GM21381 (cell line): ENCODE measurements around the gene WDR6.
A peak's percentile ranks its signal among the peaks of the same experiment; 100 is the strongest.

Source experiments
- ATAC-seq: cut with Tn5 transposase; IDR thresholded peaks from one replicate; pipeline ENCODE4 v1.9.1; 2021; ENCODE audit warnings: mild to moderate bottlenecking, moderate library complexity; ENCODE audit not compliant: unreplicated experiment

WDR6 gene, protein sequence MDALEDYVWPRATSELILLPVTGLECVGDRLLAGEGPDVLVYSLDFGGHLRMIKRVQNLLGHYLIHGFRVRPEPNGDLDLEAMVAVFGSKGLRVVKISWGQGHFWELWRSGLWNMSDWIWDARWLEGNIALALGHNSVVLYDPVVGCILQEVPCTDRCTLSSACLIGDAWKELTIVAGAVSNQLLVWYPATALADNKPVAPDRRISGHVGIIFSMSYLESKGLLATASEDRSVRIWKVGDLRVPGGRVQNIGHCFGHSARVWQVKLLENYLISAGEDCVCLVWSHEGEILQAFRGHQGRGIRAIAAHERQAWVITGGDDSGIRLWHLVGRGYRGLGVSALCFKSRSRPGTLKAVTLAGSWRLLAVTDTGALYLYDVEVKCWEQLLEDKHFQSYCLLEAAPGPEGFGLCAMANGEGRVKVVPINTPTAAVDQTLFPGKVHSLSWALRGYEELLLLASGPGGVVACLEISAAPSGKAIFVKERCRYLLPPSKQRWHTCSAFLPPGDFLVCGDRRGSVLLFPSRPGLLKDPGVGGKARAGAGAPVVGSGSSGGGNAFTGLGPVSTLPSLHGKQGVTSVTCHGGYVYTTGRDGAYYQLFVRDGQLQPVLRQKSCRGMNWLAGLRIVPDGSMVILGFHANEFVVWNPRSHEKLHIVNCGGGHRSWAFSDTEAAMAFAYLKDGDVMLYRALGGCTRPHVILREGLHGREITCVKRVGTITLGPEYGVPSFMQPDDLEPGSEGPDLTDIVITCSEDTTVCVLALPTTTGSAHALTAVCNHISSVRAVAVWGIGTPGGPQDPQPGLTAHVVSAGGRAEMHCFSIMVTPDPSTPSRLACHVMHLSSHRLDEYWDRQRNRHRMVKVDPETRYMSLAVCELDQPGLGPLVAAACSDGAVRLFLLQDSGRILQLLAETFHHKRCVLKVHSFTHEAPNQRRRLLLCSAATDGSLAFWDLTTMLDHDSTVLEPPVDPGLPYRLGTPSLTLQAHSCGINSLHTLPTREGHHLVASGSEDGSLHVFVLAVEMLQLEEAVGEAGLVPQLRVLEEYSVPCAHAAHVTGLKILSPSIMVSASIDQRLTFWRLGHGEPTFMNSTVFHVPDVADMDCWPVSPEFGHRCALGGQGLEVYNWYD

DNA sequence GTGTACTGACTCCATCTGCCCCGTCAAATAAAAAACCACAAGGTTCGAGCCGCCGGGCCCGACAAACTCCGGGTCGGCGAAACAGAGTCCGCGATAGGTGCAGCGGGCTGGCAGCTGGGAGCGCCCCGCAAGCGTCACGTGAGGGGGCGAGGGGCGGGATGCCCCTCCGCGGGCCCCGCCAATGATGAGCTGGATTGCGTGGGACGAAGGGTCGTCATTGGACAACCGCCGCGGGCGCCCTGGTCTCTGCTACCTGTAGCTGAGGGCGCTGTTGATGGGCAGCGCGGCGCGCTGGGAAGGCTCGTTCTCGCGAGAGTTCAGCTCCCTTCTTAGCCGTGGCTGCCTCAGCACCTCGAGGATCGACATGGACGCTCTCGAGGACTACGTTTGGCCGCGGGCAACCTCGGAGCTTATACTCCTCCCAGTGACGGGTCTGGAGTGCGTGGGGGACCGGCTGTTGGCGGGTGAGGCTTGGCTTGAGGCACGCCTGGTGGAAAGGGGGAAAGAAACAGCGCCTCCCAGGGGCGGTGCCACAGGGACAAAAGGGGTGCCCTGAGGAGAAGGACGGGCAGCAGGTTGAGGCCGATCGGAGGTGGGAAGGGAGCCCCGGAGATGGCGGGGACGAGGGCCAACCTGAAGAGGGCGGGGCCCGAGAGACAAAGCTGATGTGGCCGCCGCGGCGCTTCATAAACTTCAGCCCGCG is at the start of gene WDR6:
WDR6 (plus strand) TSS at position 324 of the 703 bp plus-strand sequence; CDS start at position 365, 41 bp downstream.
- peak; percentile 90 for ATAC-seq

DNA sequence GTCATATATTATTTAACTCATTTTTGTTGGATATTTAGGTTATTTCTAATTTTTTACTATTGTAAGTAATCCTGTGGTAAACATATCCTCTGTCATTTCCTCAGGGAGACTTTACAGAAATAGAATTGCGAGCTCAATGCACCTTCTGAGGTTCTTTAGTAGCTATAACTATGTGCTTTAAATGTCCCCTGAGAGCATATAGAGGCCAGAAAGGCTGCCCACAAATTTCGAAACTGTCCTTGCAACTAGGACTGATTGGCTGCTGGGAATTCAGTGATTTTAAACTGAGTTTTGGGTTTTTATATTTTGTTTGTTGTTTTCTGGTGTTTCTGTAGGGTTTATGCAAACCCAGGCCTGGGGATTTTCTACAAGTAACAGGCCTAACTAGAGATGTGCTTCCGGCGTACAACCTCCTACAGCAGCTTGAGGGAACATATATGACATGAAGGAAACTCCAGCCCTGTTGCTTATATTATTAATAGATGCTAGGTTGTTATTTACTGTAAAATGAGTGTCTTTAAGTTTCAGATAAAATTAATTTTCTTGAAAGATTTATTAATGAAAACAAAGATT is 46.3 kb upstream of the WDR6 start:
- ATAC-seq, result no peak

DNA sequence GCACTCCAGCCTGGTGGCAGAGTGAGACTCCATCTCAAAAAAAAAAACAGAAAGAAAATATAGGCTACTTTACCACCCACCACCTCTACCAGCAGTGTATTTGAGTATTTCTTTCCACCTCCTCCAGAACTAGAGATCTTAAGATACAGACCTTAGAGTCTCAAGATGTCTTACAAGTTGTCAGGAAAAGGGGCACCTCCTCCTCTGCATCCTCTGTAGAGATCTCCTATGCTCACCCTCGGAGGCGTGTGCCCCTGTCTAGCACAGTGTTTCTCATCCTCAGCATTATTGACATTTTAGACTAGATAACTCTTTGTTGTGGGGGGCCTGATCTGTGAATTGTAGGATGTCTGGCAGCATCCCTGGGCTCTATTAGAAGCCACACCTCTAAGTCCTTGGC is 44.9 kb upstream of the WDR6 start:
- ATAC-seq, result no peak

DNA sequence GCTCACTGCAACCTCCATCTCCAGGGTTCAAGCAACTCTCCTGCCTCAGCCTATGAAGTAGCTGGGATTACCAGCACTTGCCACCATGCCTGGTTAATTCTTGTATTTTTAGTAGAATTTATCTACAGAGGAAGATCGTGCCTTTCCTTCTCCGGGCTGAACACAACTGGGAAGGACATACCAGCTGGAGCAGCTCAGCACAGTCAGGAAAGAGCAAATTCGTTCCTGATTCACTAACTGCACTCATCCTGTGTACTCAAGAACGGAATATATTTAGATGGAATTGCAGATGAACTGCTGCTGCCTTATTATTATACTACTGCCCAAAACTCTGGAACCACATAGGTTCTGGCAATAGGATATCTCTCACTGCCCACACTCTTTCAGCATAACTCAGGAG is 44.3 kb upstream of the WDR6 start:
- ATAC-seq, result no peak

DNA sequence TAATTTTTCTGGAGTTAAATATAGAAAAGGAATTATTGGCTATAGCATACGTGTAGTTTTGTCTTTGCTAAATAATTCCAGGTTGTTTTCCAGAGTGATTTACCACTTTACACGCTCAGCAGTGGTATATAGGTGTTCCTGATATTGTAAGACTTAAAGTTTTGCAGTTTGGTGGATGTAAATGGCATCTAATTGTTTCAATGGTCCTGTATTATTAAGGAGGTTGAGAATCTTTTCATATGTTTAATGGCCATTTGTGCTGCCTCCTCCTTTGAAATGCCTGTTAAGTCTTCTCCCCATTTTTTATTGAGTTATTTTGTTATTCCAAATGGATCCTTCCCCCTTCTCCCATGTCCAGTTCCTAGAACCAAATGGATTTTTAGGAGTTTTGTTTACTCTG is 43.6 kb upstream of the WDR6 start:
- ATAC-seq, result no peak

DNA sequence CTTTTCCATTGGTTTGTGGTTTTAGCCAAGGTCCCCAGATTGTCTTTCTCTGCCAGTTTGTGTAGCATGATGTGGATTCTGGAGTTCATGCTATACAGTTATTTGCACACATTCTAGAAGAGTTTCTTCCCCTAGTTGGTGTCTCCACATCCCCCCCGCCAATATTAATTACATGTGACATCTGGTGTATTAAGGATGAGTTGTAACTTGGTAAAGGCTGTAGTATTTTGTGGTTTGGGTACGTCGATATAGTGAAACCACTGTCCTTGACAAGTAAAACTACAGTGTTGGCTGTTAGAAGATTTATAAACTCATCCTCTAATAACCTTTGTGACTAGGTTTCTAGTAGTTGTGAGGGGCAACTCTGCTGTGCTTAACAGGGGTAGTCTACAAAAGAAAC is 40.8 kb upstream of the WDR6 start:
- no peak for ATAC-seq

DNA sequence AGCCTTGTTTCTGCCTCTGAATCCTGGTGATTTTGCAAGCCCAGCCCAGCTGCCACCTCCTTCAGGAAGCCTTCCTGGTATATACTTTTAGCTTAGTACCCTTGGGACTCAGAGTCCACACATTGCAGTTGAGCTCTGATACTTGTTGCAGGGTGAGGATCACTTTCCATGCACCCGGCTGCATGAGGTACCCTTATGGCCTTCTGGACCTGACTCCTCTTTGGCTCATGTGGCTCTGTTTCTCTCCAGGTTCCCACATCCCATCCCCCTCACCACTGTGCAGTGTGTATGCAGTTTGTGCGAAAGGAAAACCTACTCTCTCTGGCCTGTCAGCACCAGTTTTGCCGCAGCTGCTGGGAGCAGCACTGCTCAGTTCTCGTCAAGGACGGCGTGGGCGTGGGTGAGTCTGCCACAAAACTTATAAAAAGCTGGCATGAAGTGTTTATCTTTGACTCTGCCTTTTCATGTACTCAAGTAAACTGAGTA is 40.3 kb upstream of the WDR6 start:
- no peak for ATAC-seq

DNA sequence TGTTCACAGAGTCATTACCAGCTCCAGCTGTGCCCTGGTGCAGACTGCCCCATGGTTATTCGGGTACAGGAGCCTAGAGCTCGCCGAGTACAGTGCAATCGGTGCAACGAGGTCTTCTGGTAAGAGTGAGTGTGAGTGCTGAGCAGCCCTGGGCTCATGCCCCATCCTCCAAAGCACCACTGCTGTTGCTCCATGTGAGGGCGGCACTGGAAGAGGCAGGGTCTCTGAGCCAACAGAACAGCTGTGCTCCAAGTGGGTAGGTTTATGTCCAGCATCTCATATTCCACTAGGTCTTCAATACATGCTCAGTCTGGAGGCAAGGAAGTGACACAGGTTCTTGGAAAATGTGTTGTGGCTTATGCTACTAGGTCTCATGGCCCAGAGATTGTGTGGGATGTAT is 36.6 kb upstream of the WDR6 start:
- ATAC-seq, result no peak

DNA sequence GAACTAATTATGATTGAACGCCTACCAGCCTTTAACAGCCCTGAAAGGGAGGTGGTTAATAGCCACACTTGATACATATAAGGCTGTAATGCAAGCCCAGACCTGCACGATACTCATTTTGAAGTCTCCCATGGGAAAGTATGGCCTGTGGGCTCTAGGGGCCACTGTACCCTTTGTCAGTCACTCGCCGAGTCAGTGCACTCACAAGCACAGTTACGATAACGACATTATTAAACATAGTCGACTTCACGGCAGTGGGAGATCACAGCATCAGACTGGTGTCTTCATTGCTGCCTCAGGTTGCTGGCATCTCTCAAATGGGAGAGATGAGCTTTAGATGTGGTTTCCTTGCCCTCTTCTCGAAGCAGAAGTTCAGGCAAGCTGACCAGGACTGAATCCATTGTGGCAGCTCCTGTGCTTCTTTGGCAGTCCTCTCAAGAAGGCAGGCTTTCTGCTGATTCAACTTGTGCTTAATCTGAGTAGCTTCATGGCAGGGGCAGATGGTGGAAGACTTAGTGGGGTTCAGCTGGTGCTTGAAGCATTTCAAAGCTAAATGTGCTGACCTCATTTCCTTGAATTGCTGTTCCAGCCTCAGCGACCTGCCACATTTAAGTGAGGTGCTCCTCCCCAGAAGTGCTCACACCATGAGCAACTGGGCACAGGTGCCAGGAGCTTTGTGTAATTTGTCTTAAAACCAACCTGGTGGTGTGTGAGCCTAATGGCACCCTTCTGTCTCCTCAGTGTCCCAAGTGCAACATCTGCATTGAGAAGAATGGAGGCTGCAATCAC is 32.9 kb upstream of the WDR6 start:
- ATAC-seq, result no peak

DNA sequence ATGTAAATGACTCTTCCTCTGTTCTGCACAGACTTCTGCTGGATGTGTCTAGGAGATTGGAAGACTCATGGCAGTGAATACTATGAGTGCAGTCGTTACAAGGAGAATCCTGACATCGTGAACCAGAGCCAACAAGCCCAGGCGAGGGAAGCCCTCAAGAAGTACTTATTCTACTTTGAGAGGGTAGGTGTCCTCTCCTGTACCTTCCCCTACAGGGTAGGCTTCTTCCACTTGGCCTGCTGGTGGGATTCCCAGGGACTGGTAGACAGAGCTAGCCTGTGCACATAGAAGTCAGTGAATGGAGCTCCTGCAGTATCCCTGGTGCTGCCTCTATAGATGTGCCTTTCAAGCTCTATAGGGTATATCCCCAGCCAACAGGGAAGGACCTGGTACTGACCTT is 27.7 kb upstream of the WDR6 start:
- ATAC-seq, result no peak

DNA sequence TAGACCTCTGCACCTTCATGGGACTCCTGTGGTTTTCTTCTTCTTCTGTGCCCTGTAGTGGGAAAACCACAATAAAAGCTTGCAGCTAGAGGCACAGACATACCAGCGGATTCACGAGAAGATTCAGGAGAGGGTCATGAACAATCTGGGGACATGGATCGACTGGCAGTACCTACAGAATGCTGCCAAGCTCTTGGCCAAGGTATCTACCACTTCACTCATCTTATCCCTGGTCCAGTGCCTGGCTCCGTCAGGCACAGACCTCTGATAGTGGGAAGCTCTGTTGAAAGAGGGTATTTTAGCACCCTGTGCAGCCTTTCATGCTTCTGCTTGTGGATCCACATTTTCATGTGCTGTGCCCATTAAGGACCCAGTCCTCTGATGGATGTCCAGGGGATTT is 26.9 kb upstream of the WDR6 start:
- ATAC-seq, result no peak

DNA sequence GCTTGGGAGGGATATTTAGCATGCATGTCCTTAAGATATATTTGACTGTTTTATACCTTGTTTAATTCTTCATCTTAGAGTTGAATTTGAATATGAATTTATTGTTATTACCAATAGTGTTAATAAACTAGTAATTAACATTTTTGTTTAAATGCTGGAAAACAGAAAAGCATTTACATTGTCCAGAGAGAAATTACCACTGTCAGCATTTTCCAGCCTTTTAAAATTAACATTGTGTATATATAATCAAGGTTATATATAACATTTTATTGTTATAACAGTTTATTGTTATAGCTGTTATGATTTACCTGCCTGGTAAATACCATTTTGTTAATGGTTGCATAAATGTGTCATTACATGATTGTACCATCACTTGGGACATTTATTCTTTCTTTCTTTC is 25.2 kb upstream of the WDR6 start:
- ATAC-seq, result no peak

DNA sequence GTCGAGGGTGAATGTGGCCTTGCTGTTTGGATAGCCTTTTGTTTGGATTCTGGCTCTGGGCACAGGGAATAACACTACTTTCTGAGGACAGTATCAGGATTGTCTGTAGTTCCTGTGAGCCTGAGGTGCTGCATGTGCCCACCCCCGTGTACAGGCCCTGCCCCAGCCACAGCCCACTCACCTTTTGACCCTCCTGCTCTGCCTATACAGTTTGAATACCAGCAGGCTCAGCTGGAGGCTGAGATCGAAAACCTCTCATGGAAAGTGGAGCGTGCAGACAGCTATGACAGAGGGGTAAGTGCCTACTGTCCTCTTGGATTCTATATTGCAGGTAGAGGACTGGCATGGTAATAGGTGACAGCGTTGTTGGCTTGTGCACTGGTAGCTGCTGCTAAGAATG is 24.5 kb upstream of the WDR6 start:
- no peak for ATAC-seq

DNA sequence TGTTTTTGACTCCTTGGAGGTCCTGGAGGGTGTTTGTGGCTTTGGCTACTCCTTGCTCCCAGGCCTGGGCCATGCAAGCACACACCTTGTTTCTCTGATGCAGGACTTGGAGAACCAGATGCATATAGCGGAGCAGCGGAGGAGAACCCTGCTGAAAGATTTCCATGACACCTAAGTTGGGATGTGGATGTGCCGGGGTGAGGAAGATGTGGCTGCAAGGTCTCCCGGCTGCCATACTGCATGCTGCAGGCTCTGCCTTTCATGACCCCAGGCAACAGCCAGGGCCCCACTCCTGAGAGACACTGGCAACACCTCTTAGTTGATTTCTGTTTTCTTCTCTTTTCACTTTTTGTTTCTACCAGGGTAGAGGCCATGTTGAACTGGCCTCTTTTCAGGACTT is 24.1 kb upstream of the WDR6 start:
- no peak for ATAC-seq

DNA sequence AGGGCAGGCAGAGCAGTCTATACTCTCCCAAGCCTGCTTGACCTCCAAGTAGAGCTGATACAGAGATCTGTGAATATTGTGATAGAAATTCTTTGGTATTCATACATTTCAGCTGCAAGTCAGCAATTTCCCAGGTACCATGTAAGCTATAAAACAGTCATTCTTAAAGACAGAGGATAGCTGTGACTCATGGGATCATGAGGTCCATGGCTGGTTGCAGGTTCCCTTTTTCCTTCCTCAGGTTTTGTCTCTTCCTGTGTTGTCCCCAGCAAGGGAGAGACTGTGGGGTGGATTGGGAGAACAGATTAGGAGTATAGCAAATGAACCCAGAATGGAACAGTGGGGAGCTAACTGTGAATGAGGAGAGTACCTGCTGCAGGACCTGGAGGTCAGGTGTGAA is 22.5 kb upstream of the WDR6 start:
- ATAC-seq, result no peak

DNA sequence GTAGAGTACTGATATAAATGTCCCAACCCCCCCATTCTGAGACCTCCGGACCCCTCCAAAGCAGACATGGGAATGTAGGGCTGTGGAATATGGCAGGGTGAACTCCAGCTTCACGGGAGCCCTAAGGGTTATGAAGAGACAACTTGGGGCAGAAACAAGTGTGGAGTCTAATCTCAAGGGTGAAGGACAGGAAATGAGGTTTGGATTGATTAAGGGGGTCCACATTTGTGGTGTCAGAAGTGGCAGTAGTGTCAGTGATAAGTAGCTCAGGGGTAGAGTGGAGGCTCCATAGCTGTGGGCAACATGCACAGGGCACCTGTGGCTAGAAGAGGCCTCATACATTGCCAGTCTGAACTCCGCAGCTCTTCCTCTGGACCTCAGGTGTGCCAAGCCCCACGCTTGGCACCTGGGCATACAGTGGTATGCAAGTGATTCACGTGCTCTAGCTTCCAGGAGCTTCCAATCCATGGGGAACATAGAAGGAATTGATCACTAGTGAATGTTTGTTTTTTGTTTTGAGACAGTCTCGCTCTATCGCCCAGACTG is 21.3 kb upstream of the WDR6 start:
- ATAC-seq, result no peak

DNA sequence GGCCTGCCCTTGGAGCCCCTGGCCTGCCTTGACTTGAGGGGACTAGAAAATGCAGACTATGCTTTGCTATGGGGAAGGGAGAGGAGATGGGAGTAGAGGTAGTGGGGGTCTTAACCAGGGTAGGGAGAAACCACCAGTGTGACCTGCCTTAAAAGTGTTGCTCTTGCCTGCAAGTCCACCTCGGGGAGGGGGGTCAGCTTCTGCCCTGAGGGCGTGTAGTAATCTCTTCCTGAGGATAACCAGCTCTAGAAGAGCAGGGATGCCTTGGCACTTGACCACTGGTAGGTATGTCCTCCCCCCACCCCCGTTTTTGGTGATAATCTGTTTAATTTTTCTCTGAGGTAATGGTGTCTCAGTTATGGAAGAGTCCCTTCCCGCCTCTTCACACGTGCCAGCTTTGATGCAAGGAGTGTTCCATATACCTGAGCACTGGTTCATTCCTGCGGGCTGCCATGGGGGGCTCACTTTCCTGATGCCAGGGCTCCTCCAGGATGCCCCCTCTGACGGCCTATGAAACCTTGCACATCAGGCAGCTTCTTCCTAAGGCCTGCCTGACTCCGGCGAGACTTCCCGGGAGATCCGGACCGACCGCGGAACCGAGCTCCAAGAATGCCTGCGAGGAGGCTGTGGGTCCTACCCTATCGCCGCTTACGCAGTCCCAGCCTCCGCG is 17.9 kb upstream of the WDR6 start:
- no peak for ATAC-seq

DNA sequence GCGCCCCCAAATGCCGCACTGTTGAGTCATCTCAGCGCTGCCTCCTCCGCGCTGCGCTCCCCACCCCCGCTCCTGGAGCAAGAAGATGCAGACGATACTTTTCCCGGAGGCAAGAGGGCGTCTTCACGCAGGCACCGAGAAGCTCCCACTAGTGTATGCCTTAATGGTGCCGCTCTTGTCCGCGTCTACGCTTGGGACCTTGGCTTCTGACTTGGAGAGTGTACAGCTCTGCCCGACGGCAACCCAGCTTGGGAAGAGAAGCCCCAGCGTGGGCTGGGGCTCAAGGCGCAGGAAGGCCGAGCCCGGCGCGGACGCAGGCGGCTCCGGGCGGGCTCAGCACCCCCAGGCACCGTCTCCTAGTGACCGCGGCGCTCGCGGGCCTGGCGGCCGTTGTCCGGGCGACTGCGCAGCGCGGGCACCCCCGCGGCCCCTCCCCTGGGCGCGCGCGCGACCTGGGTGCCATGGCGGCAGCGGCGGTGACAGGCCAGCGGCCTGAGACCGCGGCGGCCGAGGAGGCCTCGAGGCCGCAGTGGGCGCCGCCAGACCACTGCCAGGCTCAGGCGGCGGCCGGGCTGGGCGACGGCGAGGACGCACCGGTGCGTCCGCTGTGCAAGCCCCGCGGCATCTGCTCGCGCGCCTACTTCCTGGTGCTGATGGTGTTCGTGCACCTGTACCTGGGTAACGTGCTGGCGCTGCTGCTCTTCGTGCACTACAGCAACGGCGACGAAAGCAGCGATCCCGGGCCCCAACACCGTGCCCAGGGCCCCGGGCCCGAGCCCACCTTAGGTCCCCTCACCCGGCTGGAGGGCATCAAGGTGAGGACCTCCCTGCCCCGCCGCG is 17.2 kb upstream of the WDR6 start, which contains the start of gene P4HTM:
P4HTM (plus strand) TSS at position 446 of the 840 bp plus-strand sequence; CDS start at position 462, 16 bp downstream.
- ATAC-seq, result peak; percentile 44
